Body of pancreas (tissue), 4 donors: ENCODE results near the gene HDAC8. TPM values are rescaled to one million over a fixed set of nuclear protein-coding genes. Genes with fewer than 3 reads are reported as not detected.

Source experiments
- ATAC-seq: fragments of 150-250 bp; one replicate; pipeline ENCODE4 v1.9.1; 2016
- DNase-seq, 4 donors: peaks; one replicate each; pipeline ENCODE4 v3.0.0-alpha.2; 2019
- H3K27ac ChIP-seq, 4 donors: fragments of 200-600 bp; sonication (generic); 1 replicate in 3 of 4; 2 replicates in 1 of 4; pipeline versions ENCODE4 v1.5.1 to v1.6.1; 2016 to 2019; ENCODE audit warnings: mild to moderate bottlenecking in 1 of 4, mixed read lengths in 1 of 4, moderate library complexity in 1 of 4
- H3K27me3 ChIP-seq, 2 donors: fragments of 200-600 bp; sonication (generic); one replicate each; pipeline ENCODE4 v1.6.0; 2016; ENCODE audit warnings: mild to moderate bottlenecking in 1 of 2
- H3K36me3 ChIP-seq, 2 donors: fragments of 200-600 bp; sonication (generic); replicated peaks in 1 of 2; 2 replicates each; pipeline ENCODE4 v1.5.1; 2016; ENCODE audit warnings: low read depth in 2 of 2; ENCODE audit not compliant: insufficient read depth in 1 of 2
- H3K4me1 ChIP-seq: fragments of 200-600 bp; sonication (generic); one replicate; pipeline ENCODE4 v1.6.0; 2016
- H3K4me3 ChIP-seq, 2 donors: fragments of 200-600 bp; sonication (generic); 1 replicate in 1 of 2; 2 replicates in 1 of 2; pipeline ENCODE4 v1.5.1; 2016 to 2019
- H3K9me3 ChIP-seq, 3 donors: fragments of 200-600 bp; sonication (generic); 1 replicate in 2 of 3; 2 replicates in 1 of 3; pipeline ENCODE4 v1.5.1; 2016
- POLR2A ChIP-seq, 3 donors: fragments of 450-650 bp; IDR thresholded peaks; one replicate each; pipeline ENCODE4 v1.6.1; 2016; ENCODE audit warnings: antibody characterized with exemption in 3 of 3, mild to moderate bottlenecking in 2 of 3
- WGBS, 2 donors: methylation state at CpG; one replicate each; pipeline ENCODE4 v1.1.5; 2017; 5-methylcytosine and 5-hydroxymethylcytosine counted together
- intact Hi-C: fragments of 100-400 bp; cut with DNase I; formaldehyde crosslinking; loops from one replicate; pipeline ENCODE4 v1.15.1; 2023
- total RNA-seq, 2 donors: library from RNA; depleted of rRNA; stranded (reverse); fragments of >200 nt; gene quantifications; one replicate each; pipeline ENCODE4 v1.1.0, GENCODE V29; 2016
- TF ChIP-seq, protein P1 (sequence below), 7 experiments: fragments of 450-650 bp in 4 of 7; fragments of 200-600 bp in 3 of 7; sonication (generic) in 3 of 7; IDR thresholded peaks; one replicate each; pipeline ENCODE4 v1.5.1; 2016 to 2019; ENCODE audit warnings: antibody characterized with exemption in 7 of 7

The HDAC8 gene
- total RNA-seq, 2 donors from 2014 or later, result 16.2 to 25.9 TPM

DNA sequence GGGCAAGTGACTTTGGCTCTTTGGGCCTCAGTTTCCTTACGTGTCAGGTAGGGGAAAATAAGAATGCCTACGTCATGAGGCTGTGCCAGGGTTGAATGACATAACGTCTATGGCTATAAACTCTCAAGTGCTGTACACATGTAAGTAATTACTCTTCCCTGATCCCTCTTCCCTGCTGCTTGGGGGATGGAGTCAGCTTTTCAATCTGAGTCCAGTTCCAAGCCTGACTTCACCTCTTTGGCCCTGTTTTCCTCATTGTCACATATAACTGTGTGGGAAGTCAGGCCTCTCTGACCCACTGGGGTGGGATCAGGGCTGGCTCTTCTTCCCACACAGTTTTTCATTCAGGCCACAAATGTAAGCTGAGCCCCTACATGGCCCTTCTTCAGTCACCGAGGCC is 255.5 kb downstream of the HDAC8 start:
- Histone ChIP-seq H3K9me3 (no peaks in the 10 kb centered on the region), H3K4me3 (no peak overlapping the region), H3K27me3 (no peaks in the 10 kb centered on the region), H3K27ac (no peak overlapping the region), H3K4me1 (no peaks in the 10 kb centered on the region), H3K36me3 (no peaks in the 10 kb centered on the region)
- TF ChIP-seq POLR2A (IDR thresholded peaks at IDR 0.05), result no peak
- TF ChIP-seq, protein P1, sequence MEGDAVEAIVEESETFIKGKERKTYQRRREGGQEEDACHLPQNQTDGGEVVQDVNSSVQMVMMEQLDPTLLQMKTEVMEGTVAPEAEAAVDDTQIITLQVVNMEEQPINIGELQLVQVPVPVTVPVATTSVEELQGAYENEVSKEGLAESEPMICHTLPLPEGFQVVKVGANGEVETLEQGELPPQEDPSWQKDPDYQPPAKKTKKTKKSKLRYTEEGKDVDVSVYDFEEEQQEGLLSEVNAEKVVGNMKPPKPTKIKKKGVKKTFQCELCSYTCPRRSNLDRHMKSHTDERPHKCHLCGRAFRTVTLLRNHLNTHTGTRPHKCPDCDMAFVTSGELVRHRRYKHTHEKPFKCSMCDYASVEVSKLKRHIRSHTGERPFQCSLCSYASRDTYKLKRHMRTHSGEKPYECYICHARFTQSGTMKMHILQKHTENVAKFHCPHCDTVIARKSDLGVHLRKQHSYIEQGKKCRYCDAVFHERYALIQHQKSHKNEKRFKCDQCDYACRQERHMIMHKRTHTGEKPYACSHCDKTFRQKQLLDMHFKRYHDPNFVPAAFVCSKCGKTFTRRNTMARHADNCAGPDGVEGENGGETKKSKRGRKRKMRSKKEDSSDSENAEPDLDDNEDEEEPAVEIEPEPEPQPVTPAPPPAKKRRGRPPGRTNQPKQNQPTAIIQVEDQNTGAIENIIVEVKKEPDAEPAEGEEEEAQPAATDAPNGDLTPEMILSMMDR (IDR thresholded peaks at IDR 0.05), result no peak
- intact Hi-C loops, result no loop called here
- ATAC-seq, result no peak
- no peak for DNase-seq
- 90 to 93% methylated on average over 4 of the region's 4 CpGs for WGBS, 2 donors

DNA sequence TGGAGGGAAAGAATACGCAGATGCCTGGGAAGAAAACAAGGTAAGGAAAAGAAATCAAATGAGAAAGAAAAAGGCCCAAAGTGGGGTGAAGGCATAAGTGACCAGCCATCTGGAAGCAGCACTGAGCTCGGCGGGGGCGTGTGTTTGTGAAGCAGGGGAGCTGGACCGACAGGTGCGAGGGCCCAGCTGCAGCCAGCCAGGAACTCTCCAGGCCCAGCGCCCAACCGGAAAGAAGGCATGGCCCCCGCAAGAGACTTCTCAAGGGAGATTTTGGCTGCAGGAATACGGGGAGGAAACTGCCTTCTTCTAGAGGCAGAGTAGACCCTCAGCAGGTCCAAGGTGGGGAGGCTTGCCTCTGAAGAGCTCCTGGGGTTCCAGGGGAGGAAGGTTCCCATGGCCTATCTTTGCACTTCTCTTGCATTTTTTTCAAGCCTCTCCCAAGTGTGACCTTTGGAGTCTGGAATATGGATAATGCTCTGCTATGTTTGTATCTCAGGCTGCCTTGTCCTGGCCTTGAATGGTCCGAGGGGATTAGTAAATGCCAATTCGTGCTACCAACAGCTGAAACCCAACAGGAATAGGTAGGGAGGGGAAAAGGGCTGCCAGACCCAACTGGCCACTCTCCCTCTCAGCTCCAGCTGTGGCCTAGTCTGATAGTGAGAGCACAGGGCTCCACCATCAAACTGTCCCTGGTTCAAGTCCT is 256.1 kb downstream of the HDAC8 start:
- intact Hi-C loops, result no loop called here
- ATAC-seq, result no peak
- TF ChIP-seq, protein P1 (IDR thresholded peaks at IDR 0.05), result no peak
- no peak for TF ChIP-seq POLR2A (IDR thresholded peaks at IDR 0.05)

DNA sequence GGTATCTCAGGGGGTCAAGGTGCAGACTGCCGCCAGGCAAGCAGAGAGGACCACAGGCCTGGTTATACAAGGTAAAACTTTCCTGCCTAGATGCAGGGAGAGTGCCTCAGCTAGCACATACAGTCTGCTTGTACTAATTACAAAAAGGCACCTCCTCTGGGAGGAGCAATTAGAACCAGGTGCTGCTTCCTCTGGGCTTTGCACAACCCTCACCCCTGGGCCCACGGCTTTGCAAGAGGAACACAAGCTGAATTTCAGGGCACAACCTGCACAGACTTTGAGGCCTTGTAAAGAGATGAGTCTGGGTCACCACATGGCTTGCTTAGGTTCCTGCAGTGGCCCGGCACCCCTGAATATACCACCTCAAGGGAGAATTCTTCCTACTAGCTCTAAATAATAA is 257.8 kb downstream of the HDAC8 start:
- TF ChIP-seq, protein P1 (IDR thresholded peaks at IDR 0.05), result no peak
- no peak for TF ChIP-seq POLR2A (IDR thresholded peaks at IDR 0.05)
- no peaks in the 10 kb centered on the region for H3K9me3 ChIP-seq
- H3K27me3 ChIP-seq, result no peaks in the 10 kb centered on the region
- WGBS, 2 donors, result 90% methylated on average over 3 of the region's 3 CpGs; no CpG with 5 or more reads in 1 of the 2 donors
- DNase-seq, result no peak
- H3K4me1 ChIP-seq, result no peaks in the 10 kb centered on the region
- H3K27ac ChIP-seq, result no peak overlapping the region
- ATAC-seq, result no peak
- intact Hi-C loops, result no loop called here
- H3K4me3 ChIP-seq, result no peak overlapping the region
- H3K36me3 ChIP-seq, result no peaks in the 10 kb centered on the region

More for the DNA sequence above, 256.1 kb downstream of the HDAC8 start:
- no peak overlapping the region for H3K4me3 ChIP-seq
- peak overlapping the region in 1 of 4 donors; percentile 14 for H3K27ac ChIP-seq
- H3K27me3 ChIP-seq, result no peaks in the 10 kb centered on the region
- 41 to 45% methylated on average over 10 to 12 of the region's 12 CpGs for WGBS, 2 donors
- no peaks in the 10 kb centered on the region for H3K4me1 ChIP-seq
- peak in 3 of 4 donors; percentile 12 to 56 (median 26) for DNase-seq
- no peaks in the 10 kb centered on the region for H3K9me3 ChIP-seq
- no peaks in the 10 kb centered on the region for H3K36me3 ChIP-seq

DNA sequence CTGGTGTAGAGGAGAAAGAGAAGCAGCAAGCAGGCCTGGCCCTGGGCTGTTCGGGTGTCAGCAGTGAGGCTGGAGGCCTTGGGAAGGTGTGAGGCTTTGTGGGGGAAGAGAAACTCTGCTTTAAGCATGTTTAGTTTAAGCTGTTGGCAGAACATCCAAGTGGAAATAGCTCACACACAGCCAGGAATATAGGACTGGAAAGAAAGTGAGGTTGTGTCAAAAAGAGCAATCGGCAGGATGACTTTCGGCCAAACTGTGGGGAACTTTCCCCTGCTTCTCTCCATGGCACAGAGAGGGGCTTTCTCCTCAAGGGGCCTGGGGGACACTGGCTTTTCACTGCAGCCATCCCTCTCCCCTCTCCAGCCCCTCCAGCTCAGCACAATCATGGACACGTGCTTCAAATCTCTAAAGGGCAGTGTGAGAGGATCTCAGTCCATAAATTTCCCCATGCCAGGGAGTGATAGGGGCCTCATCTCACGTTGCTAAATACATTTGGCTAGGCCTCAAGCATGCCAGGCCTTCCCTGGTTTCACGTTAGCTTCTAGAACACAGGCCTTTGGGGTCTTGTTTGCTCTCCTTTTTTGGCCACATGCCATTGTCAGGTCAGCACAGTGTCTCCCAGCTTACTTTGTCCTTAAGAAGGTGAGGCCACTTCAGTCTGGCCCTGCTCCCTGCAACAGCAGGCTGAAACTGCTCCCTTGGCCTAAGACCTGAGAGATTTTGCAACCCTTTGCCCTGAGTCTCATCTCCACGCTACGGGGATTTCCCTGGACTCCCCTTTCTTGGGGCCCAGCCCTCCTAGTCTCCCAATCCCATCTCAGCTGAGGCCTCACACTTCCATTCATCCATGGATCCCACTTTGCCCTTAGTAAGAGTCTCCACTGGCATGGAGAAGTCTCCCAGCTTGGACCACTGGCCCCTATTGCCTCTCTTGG is 258.7 kb downstream of the HDAC8 start:
- H3K27ac ChIP-seq, result no peak overlapping the region

More for the DNA sequence above, 258.7 kb downstream of the HDAC8 start:
- Histone ChIP-seq H3K9me3 (no peaks in the 10 kb centered on the region), H3K4me3 (no peak overlapping the region), H3K27me3 (no peaks in the 10 kb centered on the region), H3K36me3 (no peaks in the 10 kb centered on the region), H3K4me1 (no peaks in the 10 kb centered on the region)
- intact Hi-C loops, result no loop called here
- TF ChIP-seq, protein P1 (IDR thresholded peaks at IDR 0.05), result no peak
- no peak for TF ChIP-seq POLR2A (IDR thresholded peaks at IDR 0.05)
- no peak for ATAC-seq
- 67 to 82% methylated on average over 5 to 8 of the region's 8 CpGs for WGBS, 2 donors
- DNase-seq, result no peak
